OCI-M2 (cell line): ENCODE results near the gene ILF3.

Source experiments
- DNase-seq: peaks from one replicate; lab custom pipeline; 2025; ENCODE audit not compliant: unreplicated experiment; lab: John Stamatoyannopoulos, UW

The ILF3 gene

GRCh38 chr19:10653732-10654609 lies at the start of gene ILF3:
Gene ILF3, plus strand, starts transcription at chr19:10654346. Its CDS starts 16,260 bp downstream, at chr19:10670606.
- peak; percentile 100 for DNase-seq

GRCh38 chr19:10604460-10604980 lies 49.6 kb upstream of the ILF3 start:
- no peak for DNase-seq

- no peak for DNase-seq
Measured at GRCh38 chr19:10611907-10612306, 42.2 kb upstream of the ILF3 start.

- no peak for DNase-seq
Measured at GRCh38 chr19:10612499-10613119, 41.5 kb upstream of the ILF3 start.

- DNase-seq = no peak
Measured at GRCh38 chr19:10615429-10616023, 38.6 kb upstream of the ILF3 start.

- no peak for DNase-seq
Measured at GRCh38 chr19:10617409-10618121, 36.6 kb upstream of the ILF3 start.

GRCh38 chr19:10618846-10619245 lies 35.3 kb upstream of the ILF3 start:
- no peak for DNase-seq

- DNase-seq = no peak
Measured at GRCh38 chr19:10620786-10621185, 33.4 kb upstream of the ILF3 start.

GRCh38 chr19:10621966-10622365 lies 32.2 kb upstream of the ILF3 start:
- DNase-seq = no peak

- DNase-seq = no peak
Measured at GRCh38 chr19:10624585-10624984, 29.6 kb upstream of the ILF3 start.

- DNase-seq = no peak
Measured at GRCh38 chr19:10625003-10625761, 29.0 kb upstream of the ILF3 start, which contains the start of gene SLC44A2. Gene SLC44A2, plus strand, starts transcription at chr19:10625553. Its CDS starts 81 bp downstream, at chr19:10625634.

- DNase-seq = no peak
Measured at GRCh38 chr19:10625762-10626138, 28.4 kb upstream of the ILF3 start.

GRCh38 chr19:10631874-10632273 lies 22.3 kb upstream of the ILF3 start:
- no peak for DNase-seq

- DNase-seq = no peak
Measured at GRCh38 chr19:10634430-10634829, 19.7 kb upstream of the ILF3 start.

GRCh38 chr19:10634963-10635362 lies 19.2 kb upstream of the ILF3 start:
- DNase-seq = no peak

- DNase-seq = no peak
Measured at GRCh38 chr19:10636304-10636972, 17.7 kb upstream of the ILF3 start.

GRCh38 chr19:10637894-10638293 lies 16.3 kb upstream of the ILF3 start:
- no peak for DNase-seq

GRCh38 chr19:10639836-10640235 lies 14.3 kb upstream of the ILF3 start:
- DNase-seq = no peak

GRCh38 chr19:10640361-10640760 lies 13.8 kb upstream of the ILF3 start:
- no peak for DNase-seq

GRCh38 chr19:10641248-10641647 lies 12.9 kb upstream of the ILF3 start:
- no peak for DNase-seq
